H9 (cell line): ENCODE results near the gene NONO. TPM values are rescaled to one million over a fixed set of nuclear protein-coding genes. Genes with fewer than 3 reads are reported as not detected.

ENCODE experiments used
- DNase-seq: peaks from one replicate; pipeline ENCODE4 v3.0.0-alpha.2; 2017
- H2AFZ ChIP-seq: one replicate; pipeline ENCODE4 v1.6.1; 2013; ENCODE audit warnings: mild to moderate bottlenecking, low read length, control low read depth, moderate library complexity
- H2AK5ac ChIP-seq: 2 replicates; pipeline ENCODE4 v1.6.1; 2013; ENCODE audit warnings: low read length, control low read depth, mixed read lengths; ENCODE audit not compliant: insufficient read length
- H2BK120ac ChIP-seq: one replicate; pipeline ENCODE4 v1.6.1; 2013; ENCODE audit warnings: low read depth, mild to moderate bottlenecking, low read length, control low read depth, inconsistent platforms; ENCODE audit not compliant: poor library complexity, severe bottlenecking
- H2BK12ac ChIP-seq: 2 replicates; pipeline ENCODE4 v1.6.1; 2013; ENCODE audit warnings: low read length, control low read depth, mixed read lengths, low read depth; ENCODE audit not compliant: insufficient read length
- H2BK15ac ChIP-seq: 2 replicates; pipeline ENCODE4 v1.6.1; 2013; ENCODE audit warnings: low read depth, low read length, control low read depth
- H2BK20ac ChIP-seq: one replicate; pipeline ENCODE4 v1.6.1; 2013; ENCODE audit warnings: low read depth, mild to moderate bottlenecking, low read length, control low read depth, inconsistent platforms; ENCODE audit not compliant: poor library complexity, severe bottlenecking
- H2BK5ac ChIP-seq: 2 replicates; pipeline ENCODE4 v1.6.1; 2013; ENCODE audit warnings: low read length, control low read depth, mixed read lengths; ENCODE audit not compliant: insufficient read length
- H3K14ac ChIP-seq: 2 replicates; pipeline ENCODE4 v1.6.1; 2013; ENCODE audit warnings: low read length, control low read depth; ENCODE audit not compliant: insufficient read depth
- H3K18ac ChIP-seq: 2 replicates; pipeline ENCODE4 v1.6.1; 2013; ENCODE audit warnings: low read depth, mild to moderate bottlenecking, mixed read lengths, low read length, control low read depth; ENCODE audit not compliant: insufficient read length
- H3K23ac ChIP-seq: 2 replicates; pipeline ENCODE4 v1.6.1; 2013; ENCODE audit warnings: low read length, control low read depth, mixed read lengths, low read depth; ENCODE audit not compliant: insufficient read length
- H3K23me2 ChIP-seq: 2 replicates; pipeline ENCODE4 v1.6.1; 2013; ENCODE audit warnings: low read depth, mild to moderate bottlenecking, mixed read lengths, low read length, control low read depth; ENCODE audit not compliant: insufficient read length, poor library complexity, severe bottlenecking
- H3K27ac ChIP-seq: 2 replicates; pipeline ENCODE4 v1.5.1; 2013; ENCODE audit warnings: low read length, control low read depth, mixed read lengths, low read depth; ENCODE audit not compliant: insufficient read length
- H3K27me3 ChIP-seq: 2 replicates; pipeline ENCODE4 v1.6.1; 2013; ENCODE audit warnings: low read length, control low read depth, inconsistent platforms; ENCODE audit not compliant: insufficient read depth
- H3K4ac ChIP-seq: 2 replicates; pipeline ENCODE4 v1.6.1; 2013; ENCODE audit warnings: low read depth, mild to moderate bottlenecking, control low read depth, inconsistent platforms, low read length, moderate library complexity
- H3K4me1 ChIP-seq: 2 replicates; pipeline ENCODE4 v1.6.1; 2013; ENCODE audit warnings: low read length, control low read depth, inconsistent platforms; ENCODE audit not compliant: insufficient read depth
- H3K4me2 ChIP-seq: 2 replicates; pipeline ENCODE4 v1.6.1; 2013; ENCODE audit warnings: low read length, control low read depth, mixed read lengths; ENCODE audit not compliant: insufficient read length, insufficient read depth
- H3K56ac ChIP-seq: 2 replicates; pipeline ENCODE4 v1.6.1; 2013; ENCODE audit warnings: low read depth, mild to moderate bottlenecking, mixed read lengths, low read length, control low read depth; ENCODE audit not compliant: insufficient read length
- H3K79me1 ChIP-seq: 2 replicates; pipeline ENCODE4 v1.6.1; 2013; ENCODE audit warnings: low read depth, mild to moderate bottlenecking, moderate library complexity, low read length, control low read depth, inconsistent platforms; ENCODE audit not compliant: insufficient read depth, poor library complexity, severe bottlenecking
- H3K79me2 ChIP-seq: 2 replicates; pipeline ENCODE4 v1.6.1; 2013; ENCODE audit warnings: low read length, control low read depth, inconsistent platforms; ENCODE audit not compliant: insufficient read depth
- H3K9ac ChIP-seq: 2 replicates; pipeline ENCODE4 v1.6.1; 2013; ENCODE audit warnings: low read length, control low read depth, mixed read lengths; ENCODE audit not compliant: insufficient read length; ENCODE audit errors: extremely low read depth
- H3K9me3 ChIP-seq: one replicate; pipeline ENCODE4 v1.6.1; 2013; ENCODE audit warnings: low read depth, low read length, inconsistent platforms; ENCODE audit not compliant: control insufficient read depth
- H3T11ph ChIP-seq: one replicate; pipeline ENCODE4 v1.6.1; 2013; ENCODE audit warnings: mild to moderate bottlenecking, low read length, control low read depth, inconsistent platforms
- H4K20me1 ChIP-seq: one replicate; pipeline ENCODE4 v1.6.1; 2013; ENCODE audit not compliant: control insufficient read depth, insufficient read length, insufficient read depth
- H4K5ac ChIP-seq: 2 replicates; pipeline ENCODE4 v1.6.1; 2013; ENCODE audit warnings: low read depth, mild to moderate bottlenecking, mixed read lengths, low read length, control low read depth; ENCODE audit not compliant: insufficient read length
- H4K8ac ChIP-seq: replicated peaks from 2 replicates; pipeline ENCODE4 v1.6.1; 2013; ENCODE audit warnings: low read length, control low read depth, mixed read lengths, low read depth; ENCODE audit not compliant: insufficient read length
- H4K91ac ChIP-seq: 2 replicates; pipeline ENCODE4 v1.6.1; 2013; ENCODE audit warnings: low read depth, mild to moderate bottlenecking, moderate library complexity, mixed read lengths, low read length, control low read depth; ENCODE audit not compliant: insufficient read length
- H3K27ac Mint-ChIP-seq, 3 experiments: 2 replicates in 2 of 3; 3 replicates in 1 of 3; pipeline ENCODE4 v1.8.0; 2020 to 2021; ENCODE audit warnings: mixed read lengths in 3 of 3, mild to moderate bottlenecking in 1 of 3, moderate library complexity in 1 of 3
- H3K27me3 Mint-ChIP-seq: 2 replicates; pipeline ENCODE4 v1.8.0; 2021; ENCODE audit warnings: low read depth, mild to moderate bottlenecking, moderate library complexity, mixed read lengths
- H3K36me3 Mint-ChIP-seq, 3 experiments: 2 replicates in 2 of 3; 3 replicates in 1 of 3; pipeline ENCODE4 v1.8.0; 2020 to 2021; ENCODE audit warnings: low read depth in 3 of 3, mixed read lengths in 3 of 3; ENCODE audit not compliant: insufficient read depth in 1 of 3
- H3K4me1 Mint-ChIP-seq, 2 experiments: 2 replicates each; pipeline ENCODE4 v1.8.0; 2020; ENCODE audit warnings: mixed read lengths in 2 of 2
- H3K4me3 Mint-ChIP-seq, 2 experiments: 2 replicates in 1 of 2; 3 replicates in 1 of 2; pipeline ENCODE4 v1.8.0; 2020 to 2021; ENCODE audit warnings: mild to moderate bottlenecking in 2 of 2, mixed read lengths in 2 of 2, moderate library complexity in 1 of 2
- H3K9me3 Mint-ChIP-seq, 2 experiments: 2 replicates in 1 of 2; 3 replicates in 1 of 2; pipeline ENCODE4 v1.8.0; 2020; ENCODE audit warnings: mild to moderate bottlenecking in 2 of 2, mixed read lengths in 2 of 2, moderate library complexity in 1 of 2
- CTCF ChIP-seq: fragments of 200-600 bp; sonication (generic); conservative IDR thresholded peaks from 3 replicates; pipeline ENCODE4 v1.8.0; 2021; ENCODE audit warnings: antibody characterized with exemption, mild to moderate bottlenecking
- WGBS: extraction: QIAGEN DNeasy Blood & Tissue Kit; methylation state at CpG from one replicate; pipeline ENCODE4 v1.1.7; 2013; ENCODE audit warnings: missing lambda C conversion rate, low lambda C conversion rate, mixed read lengths; ENCODE audit not compliant: insufficient read length; ENCODE audit errors: extremely low coverage; 5-methylcytosine and 5-hydroxymethylcytosine counted together
- total RNA-seq: library from RNA; stranded (reverse); gene quantifications from 2 replicates; pipeline ENCODE4 v1.2.1, GENCODE V29; 2021

Gene NONO
- total RNA-seq, 1 experiment from 2014 or later, result 703 TPM

GRCh38 chrX:71291381-71291780 lies 7.9 kb downstream of the NONO start:
- Histone ChIP-seq H2BK120ac (no peak overlapping the region), H3K18ac (no peak overlapping the region), H3K9me3 (peaks cover 9% of the 10 kb centered on the region), H4K5ac (no peak overlapping the region), H3K9ac (no peak overlapping the region), H3K79me2 (peaks cover 12% of the 10 kb centered on the region; the same call in 1 of the 2 replicates), H2BK20ac (no peak overlapping the region), H3K27me3 (no peaks in the 10 kb centered on the region), H4K20me1 (no peaks in the 10 kb centered on the region), H3K4me1 (no peaks in the 10 kb centered on the region), H2AK5ac (no peak overlapping the region), H3K27ac (no peak overlapping the region), H3K4me2 (no peak overlapping the region), H3K4ac (no peak overlapping the region), H3K23me2 (no peaks in the 10 kb centered on the region), H3K14ac (no peak overlapping the region), H2BK5ac (no peak overlapping the region), H2AFZ (no peak overlapping the region), H3K23ac (no peak overlapping the region), H3T11ph (no peak overlapping the region), H4K91ac (no peak overlapping the region), H2BK12ac (no peak overlapping the region), H2BK15ac (no peak overlapping the region), H4K8ac (no peak overlapping the region), H3K79me1 (no peaks in the 10 kb centered on the region), H3K56ac (no peak overlapping the region)
- DNase-seq, result no peak
- peaks cover 40 to 47% of the 10 kb centered on the region in 2 experiments for H3K9me3 Mint-ChIP-seq
- H3K27ac Mint-ChIP-seq, result peak overlapping the region in 1 of 3 experiments; percentile 81; a peak in 2 of 7 replicates
- WGBS, result no CpG with 5 or more reads among the region's 6 CpGs
- H3K27me3 Mint-ChIP-seq, result no peaks in the 10 kb centered on the region; the same call in 1 of the 2 replicates
- peaks cover 52 to 77% (median 63%) of the 10 kb centered on the region in 3 experiments for H3K36me3 Mint-ChIP-seq
- H3K4me3 Mint-ChIP-seq, result no peak overlapping the region
- no peak for TF ChIP-seq CTCF
- peaks cover 0 to 2% of the 10 kb centered on the region in 2 experiments; a peak in 1 of 4 replicates for H3K4me1 Mint-ChIP-seq
